ENCODE measurements around the gene UTP15. TPM values are rescaled to one million over a fixed set of nuclear protein-coding genes. Genes with fewer than 3 reads are reported as not detected.

The UTP15 gene
- total and polyA plus RNA-seq, 2 of the 4 experiments (the other 2 are of a cell fraction) = 11.4 to 28.0 TPM

DNA sequence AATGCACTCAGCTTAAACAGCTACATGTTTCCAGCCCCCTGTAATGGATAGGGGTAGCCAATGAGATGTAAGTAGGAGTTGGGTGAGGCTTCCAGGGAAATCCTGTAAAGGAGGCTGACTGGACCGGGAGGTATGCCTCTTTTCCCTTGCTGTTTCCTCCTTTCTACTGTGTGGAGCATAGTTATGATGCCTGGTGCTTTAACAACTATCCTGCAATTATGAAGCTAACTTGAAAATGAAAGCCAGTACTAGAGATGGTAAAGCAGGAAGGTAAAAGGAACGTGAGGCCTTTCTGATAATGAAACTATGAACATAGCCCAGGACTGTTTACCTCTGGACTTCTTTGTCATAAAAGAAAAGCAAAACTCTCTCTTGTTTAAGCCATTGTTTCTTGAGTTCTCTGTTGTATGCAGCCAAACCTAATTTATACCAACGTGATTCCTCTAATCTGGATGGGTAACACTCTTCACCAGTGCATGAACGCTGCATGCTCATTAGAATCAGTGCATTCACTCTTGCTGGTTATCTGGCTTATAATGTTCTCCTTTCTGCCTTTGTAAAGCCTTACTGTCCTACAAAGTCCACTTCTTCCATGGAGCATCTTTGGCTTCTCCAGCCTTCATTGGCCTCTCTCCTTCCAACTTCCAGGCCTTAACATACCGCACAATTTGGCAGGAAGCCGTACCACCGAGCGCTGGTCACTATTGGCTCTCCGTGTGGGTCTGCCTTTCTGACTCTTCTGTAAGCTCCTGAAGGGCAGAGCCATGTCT is 52.2 kb downstream of the UTP15 start:
- no peaks in the 10 kb centered on the region for H3K27me3 ChIP-seq (ENCODE audit: control insufficient read depth, insufficient read depth, low read length)
- peak overlapping the region; percentile 62 for H3K14ac ChIP-seq (replicated peaks; ENCODE audit: low read depth, low read length)
- H4K5ac ChIP-seq (ENCODE audit: low read depth, low read length) = peak overlapping the region; percentile 10; the same call in 1 of the 2 replicates
- WGBS, 2 experiments (ENCODE audit: extremely low coverage in 2 of 2, insufficient read length in 1 of 2) = 71% methylated on average over 4 of the region's 9 CpGs; no CpG with 5 or more reads in 1 of the 2 experiments
- peak overlapping the region; percentile 5; the same call in 1 of the 2 replicates for H3K4ac ChIP-seq (ENCODE audit: low read depth, low read length)
- ChIA-PET POLR2A (ENCODE audit: unreplicated experiment) (no interaction called here), CTCF (no interaction called here)
- H4K8ac ChIP-seq (ENCODE audit: low read depth in 2 of 2, low read length in 2 of 2) = peak overlapping the region; percentile 27 to 54; a peak in 3 of 4 replicates
- no peak overlapping the region; the same call in 1 of the 2 replicates for H3K23ac ChIP-seq (ENCODE audit: low read depth, low read length)
- H3K27ac ChIP-seq (ENCODE audit: insufficient read depth, low read length) = no peak overlapping the region
- dilution Hi-C loops (cut with HindIII; ENCODE audit: low sequenced_read_pairs, unreplicated experiment) = no loop called here
- no peaks in the 10 kb centered on the region for H3K9me3 ChIP-seq (ENCODE audit: control insufficient read depth, insufficient read depth, low read length)
- H3K9ac ChIP-seq (ENCODE audit: low read depth, low read length) = no peak overlapping the region
- H3K4me1 ChIP-seq (ENCODE audit: control insufficient read depth, insufficient read depth, low read length) = no peaks in the 10 kb centered on the region
- peak overlapping the region; percentile 5; the same call in 1 of the 2 replicates for H2AK5ac ChIP-seq (ENCODE audit: low read depth, low read length)
- H3K18ac ChIP-seq (ENCODE audit: low read depth, low read length) = peak overlapping the region; percentile 24; the same call in 1 of the 2 replicates
- intact Hi-C loops (cut with micrococcal nuclease) = no loop called here
- no peak overlapping the region for H3K4me3 ChIP-seq (ENCODE audit: insufficient read depth, low read depth, low read length)
- no peaks in the 10 kb centered on the region for H3K79me1 ChIP-seq (ENCODE audit: low read depth in 1 of 2, low read length in 2 of 2)
- no peak overlapping the region for H2AK9ac ChIP-seq (replicated peaks; ENCODE audit: low read depth, low read length, poor library complexity)
- peak overlapping the region; percentile 63; the same call in 1 of the 2 replicates for H3K4me2 ChIP-seq (ENCODE audit: low read depth, low read length)
- 0 out of 3 replicates have a peak overlapping the region, but pooled peaks have one; percentile 13 for H2BK15ac ChIP-seq (ENCODE audit: low read depth, low read length)
- no peak overlapping the region for H3K56ac ChIP-seq (ENCODE audit: extremely low read depth, insufficient read depth, low read length)
- ATAC-seq (ENCODE audit: low read depth) (peak; percentile 98), DNase-seq (peak; percentile 67)
- no peaks in the 10 kb centered on the region for H4K20me1 ChIP-seq (ENCODE audit: insufficient read depth, low read length)
- H3K36me3 ChIP-seq (ENCODE audit: control insufficient read depth, insufficient read depth, low read length) = no peaks in the 10 kb centered on the region
- peak overlapping the region; percentile 57; the same call in 1 of the 2 replicates for H2BK20ac ChIP-seq (ENCODE audit: low read depth, low read length)
- peak overlapping the region; percentile 1; the same call in 1 of the 2 replicates for H2BK120ac ChIP-seq (ENCODE audit: low read depth, low read length)
- no peak overlapping the region for H2BK5ac ChIP-seq (ENCODE audit: low read depth, low read length, poor library complexity, severe bottlenecking)
- H4K91ac ChIP-seq (ENCODE audit: insufficient read depth, low read depth, low read length) = no peak overlapping the region; the same call in 1 of the 2 replicates
- in situ Hi-C loops (cut with MboI; ENCODE audit: low sequenced_read_pairs) = no loop called here
- H3K9me1 ChIP-seq (ENCODE audit: insufficient read depth, low read length) = 0 out of 2 replicates have a peak, but pooled peaks cover 4% of the 10 kb centered on the region
- no TSS peak for BruUV-seq (replicated peaks)
- peak overlapping the region; percentile 76 for H2AFZ ChIP-seq (replicated peaks; ENCODE audit: low read length, poor library complexity)
- no peak for TF ChIP-seq MAZ (IDR thresholded peaks at IDR 0.05; ENCODE audit: borderline replicate concordance, low read depth, low read length)
- no peak for TF ChIP-seq RCOR1 (IDR thresholded peaks at IDR 0.05; ENCODE audit: insufficient replicate concordance, low read length)
- no peak for TF ChIP-seq RAD21 (IDR thresholded peaks at IDR 0.05; ENCODE audit: low read length)
- TF ChIP-seq NFE2L2 (IDR thresholded peaks at IDR 0.05; ENCODE audit: low read depth, low read length) = no peak
- no peak for TF ChIP-seq CEBPB (IDR thresholded peaks at IDR 0.05; ENCODE audit: low read depth, low read length)
- no peak for TF ChIP-seq POLR2A (IDR thresholded peaks at IDR 0.05; ENCODE audit: low read depth, low read length)
- TF ChIP-seq RFX5 (IDR thresholded peaks at IDR 0.05; ENCODE audit: low read depth, low read length) = no peak
- TF ChIP-seq MXI1 (IDR thresholded peaks at IDR 0.05; ENCODE audit: borderline replicate concordance, low read depth, low read length) = no peak
- TF ChIP-seq FOS (IDR thresholded peaks at IDR 0.05; ENCODE audit: low read depth, low read length) = no peak
- TF ChIP-seq SMC3 (IDR thresholded peaks at IDR 0.05; ENCODE audit: low read depth, low read length) = no peak
- no peak for TF ChIP-seq MAFK (IDR thresholded peaks at IDR 0.05; ENCODE audit: low read depth, low read length)
- TF ChIP-seq, protein P1, sequence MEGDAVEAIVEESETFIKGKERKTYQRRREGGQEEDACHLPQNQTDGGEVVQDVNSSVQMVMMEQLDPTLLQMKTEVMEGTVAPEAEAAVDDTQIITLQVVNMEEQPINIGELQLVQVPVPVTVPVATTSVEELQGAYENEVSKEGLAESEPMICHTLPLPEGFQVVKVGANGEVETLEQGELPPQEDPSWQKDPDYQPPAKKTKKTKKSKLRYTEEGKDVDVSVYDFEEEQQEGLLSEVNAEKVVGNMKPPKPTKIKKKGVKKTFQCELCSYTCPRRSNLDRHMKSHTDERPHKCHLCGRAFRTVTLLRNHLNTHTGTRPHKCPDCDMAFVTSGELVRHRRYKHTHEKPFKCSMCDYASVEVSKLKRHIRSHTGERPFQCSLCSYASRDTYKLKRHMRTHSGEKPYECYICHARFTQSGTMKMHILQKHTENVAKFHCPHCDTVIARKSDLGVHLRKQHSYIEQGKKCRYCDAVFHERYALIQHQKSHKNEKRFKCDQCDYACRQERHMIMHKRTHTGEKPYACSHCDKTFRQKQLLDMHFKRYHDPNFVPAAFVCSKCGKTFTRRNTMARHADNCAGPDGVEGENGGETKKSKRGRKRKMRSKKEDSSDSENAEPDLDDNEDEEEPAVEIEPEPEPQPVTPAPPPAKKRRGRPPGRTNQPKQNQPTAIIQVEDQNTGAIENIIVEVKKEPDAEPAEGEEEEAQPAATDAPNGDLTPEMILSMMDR (conservative IDR thresholded peaks at IDR 0.05; ENCODE audit: low read depth, low read length) = no peak
- TF ChIP-seq, protein P2, sequence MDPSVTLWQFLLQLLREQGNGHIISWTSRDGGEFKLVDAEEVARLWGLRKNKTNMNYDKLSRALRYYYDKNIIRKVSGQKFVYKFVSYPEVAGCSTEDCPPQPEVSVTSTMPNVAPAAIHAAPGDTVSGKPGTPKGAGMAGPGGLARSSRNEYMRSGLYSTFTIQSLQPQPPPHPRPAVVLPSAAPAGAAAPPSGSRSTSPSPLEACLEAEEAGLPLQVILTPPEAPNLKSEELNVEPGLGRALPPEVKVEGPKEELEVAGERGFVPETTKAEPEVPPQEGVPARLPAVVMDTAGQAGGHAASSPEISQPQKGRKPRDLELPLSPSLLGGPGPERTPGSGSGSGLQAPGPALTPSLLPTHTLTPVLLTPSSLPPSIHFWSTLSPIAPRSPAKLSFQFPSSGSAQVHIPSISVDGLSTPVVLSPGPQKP (IDR thresholded peaks at IDR 0.05; ENCODE audit: borderline replicate concordance, low read depth, low read length) = no peak
- TF ChIP-seq, protein P3, sequence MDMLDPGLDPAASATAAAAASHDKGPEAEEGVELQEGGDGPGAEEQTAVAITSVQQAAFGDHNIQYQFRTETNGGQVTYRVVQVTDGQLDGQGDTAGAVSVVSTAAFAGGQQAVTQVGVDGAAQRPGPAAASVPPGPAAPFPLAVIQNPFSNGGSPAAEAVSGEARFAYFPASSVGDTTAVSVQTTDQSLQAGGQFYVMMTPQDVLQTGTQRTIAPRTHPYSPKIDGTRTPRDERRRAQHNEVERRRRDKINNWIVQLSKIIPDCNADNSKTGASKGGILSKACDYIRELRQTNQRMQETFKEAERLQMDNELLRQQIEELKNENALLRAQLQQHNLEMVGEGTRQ (IDR thresholded peaks at IDR 0.05; ENCODE audit: low read depth, low read length) = no peak

All from IMR-90 (cell line).